ENCODE measurements around the gene PRPF4. TPM values are rescaled to one million over a fixed set of nuclear protein-coding genes. Genes with fewer than 3 reads are reported as not detected.

The PRPF4 gene
- total and polyA plus RNA-seq, 9 of the 15 experiments (the other 6 are each of a cell fraction or from before 2014, with no cell fraction given): 25.8 to 66.0 (median 39.8) TPM

DNA sequence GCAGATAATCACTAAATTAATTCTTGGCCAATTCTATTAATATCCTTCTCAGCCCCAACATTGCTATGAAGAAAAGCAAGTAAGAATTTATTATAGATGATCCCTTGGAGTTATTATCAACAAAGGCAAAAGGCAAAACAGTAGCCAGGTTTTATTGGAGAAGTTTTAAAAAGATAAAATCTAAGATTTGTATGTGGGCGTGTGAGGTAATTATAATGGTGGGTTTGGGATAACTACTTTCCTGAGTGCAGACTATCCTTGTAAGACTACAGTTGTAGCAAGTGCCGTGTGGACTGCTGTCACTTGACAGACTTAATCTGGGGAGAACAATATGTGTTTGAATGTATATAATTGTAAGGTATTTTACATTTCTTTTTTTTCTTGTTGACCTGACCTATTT, 30.9 kb upstream of the PRPF4 start:
- 65% methylated on average over 2 of the region's 2 CpGs for WGBS (ENCODE audit: insufficient coverage, low coverage, missing lambda C conversion rate)
- no TSS peak for BruUV-seq (replicated peaks)
- ChIA-PET POLR2A (no interaction called here), CTCF (ENCODE audit: low intra/inter-chr PET ratio) (no interaction called here)
- no peak overlapping the region for H3K9ac ChIP-seq (ENCODE audit: insufficient read depth in 1 of 2, low read depth in 2 of 2, low read length in 2 of 2)
- ATAC-seq (no peak), FAIRE-seq (no peak), DNase-seq (ENCODE audit: extremely low read depth in 1 of 4, low spot score in 3 of 4) (no peak)
- in situ Hi-C loops (cut with MboI) (no loop called here), intact Hi-C loops (cut with micrococcal nuclease) (no loop called here)
- H4K20me1 ChIP-seq (replicated peaks; ENCODE audit: control insufficient read depth, insufficient read depth, low read length): no peaks in the 10 kb centered on the region
- peaks cover 10% of the 10 kb centered on the region; the same call in 2 of the 3 replicates for H3K79me2 ChIP-seq (ENCODE audit: control insufficient read depth, insufficient read depth, low read length)
- H3K4me2 ChIP-seq (ENCODE audit: insufficient read depth, low read length): no peak overlapping the region
- H3K9me3 ChIP-seq (replicated peaks; ENCODE audit: control insufficient read depth, insufficient read depth, low read depth, low read length): no peaks in the 10 kb centered on the region
- no peak overlapping the region for H2AFZ ChIP-seq (ENCODE audit: low read depth, low read length)
- H3K27ac ChIP-seq (ENCODE audit: extremely low read depth, low read depth, low read length): no peak overlapping the region
- H3K4me1 ChIP-seq (replicated peaks in 1 of 2; ENCODE audit: control insufficient read depth in 2 of 2, insufficient read depth in 2 of 2, low read length in 2 of 2): peaks cover 3 to 7% of the 10 kb centered on the region in 2 experiments; a peak in 3 of 5 replicates
- H3K36me3 ChIP-seq (ENCODE audit: control insufficient read depth, insufficient read depth, low read length): no peaks in the 10 kb centered on the region; the same call in 2 of the 3 replicates
- no peaks in the 10 kb centered on the region for H3K27me3 ChIP-seq (ENCODE audit: control insufficient read depth in 2 of 2, insufficient read depth in 2 of 2, low read length in 2 of 2)
- H3K9me1 ChIP-seq (ENCODE audit: control insufficient read depth, insufficient read depth, low read length): no peaks in the 10 kb centered on the region
- H3K4me3 ChIP-seq: no peak overlapping the region
- no peak for TF ChIP-seq NFIX (CRISPR knock-in tag; IDR thresholded peaks at IDR 0.05; ENCODE audit: low read depth)
- TF ChIP-seq, protein P1, sequence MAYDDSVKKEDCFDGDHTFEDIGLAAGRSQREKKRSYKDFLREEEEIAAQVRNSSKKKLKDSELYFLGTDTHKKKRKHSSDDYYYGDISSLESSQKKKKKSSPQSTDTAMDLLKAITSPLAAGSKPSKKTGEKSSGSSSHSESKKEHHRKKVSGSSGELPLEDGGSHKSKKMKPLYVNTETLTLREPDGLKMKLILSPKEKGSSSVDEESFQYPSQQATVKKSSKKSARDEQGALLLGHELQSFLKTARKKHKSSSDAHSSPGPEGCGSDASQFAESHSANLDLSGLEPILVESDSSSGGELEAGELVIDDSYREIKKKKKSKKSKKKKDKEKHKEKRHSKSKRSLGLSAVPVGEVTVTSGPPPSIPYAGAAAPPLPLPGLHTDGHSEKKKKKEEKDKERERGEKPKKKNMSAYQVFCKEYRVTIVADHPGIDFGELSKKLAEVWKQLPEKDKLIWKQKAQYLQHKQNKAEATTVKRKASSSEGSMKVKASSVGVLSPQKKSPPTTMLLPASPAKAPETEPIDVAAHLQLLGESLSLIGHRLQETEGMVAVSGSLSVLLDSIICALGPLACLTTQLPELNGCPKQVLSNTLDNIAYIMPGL (CRISPR knock-in tag; IDR thresholded peaks at IDR 0.05): no peak
- no peak for TF ChIP-seq ZBTB7A (IDR thresholded peaks at IDR 0.05; ENCODE audit: borderline replicate concordance, control insufficient read depth, low read depth, low read length)
- no peak for TF ChIP-seq KLF1 (tag; IDR thresholded peaks at IDR 0.05)
- TF ChIP-seq POLR2AphosphoS2 (IDR thresholded peaks at IDR 0.05; ENCODE audit: low read length): no peak
- TF ChIP-seq, protein P2, sequence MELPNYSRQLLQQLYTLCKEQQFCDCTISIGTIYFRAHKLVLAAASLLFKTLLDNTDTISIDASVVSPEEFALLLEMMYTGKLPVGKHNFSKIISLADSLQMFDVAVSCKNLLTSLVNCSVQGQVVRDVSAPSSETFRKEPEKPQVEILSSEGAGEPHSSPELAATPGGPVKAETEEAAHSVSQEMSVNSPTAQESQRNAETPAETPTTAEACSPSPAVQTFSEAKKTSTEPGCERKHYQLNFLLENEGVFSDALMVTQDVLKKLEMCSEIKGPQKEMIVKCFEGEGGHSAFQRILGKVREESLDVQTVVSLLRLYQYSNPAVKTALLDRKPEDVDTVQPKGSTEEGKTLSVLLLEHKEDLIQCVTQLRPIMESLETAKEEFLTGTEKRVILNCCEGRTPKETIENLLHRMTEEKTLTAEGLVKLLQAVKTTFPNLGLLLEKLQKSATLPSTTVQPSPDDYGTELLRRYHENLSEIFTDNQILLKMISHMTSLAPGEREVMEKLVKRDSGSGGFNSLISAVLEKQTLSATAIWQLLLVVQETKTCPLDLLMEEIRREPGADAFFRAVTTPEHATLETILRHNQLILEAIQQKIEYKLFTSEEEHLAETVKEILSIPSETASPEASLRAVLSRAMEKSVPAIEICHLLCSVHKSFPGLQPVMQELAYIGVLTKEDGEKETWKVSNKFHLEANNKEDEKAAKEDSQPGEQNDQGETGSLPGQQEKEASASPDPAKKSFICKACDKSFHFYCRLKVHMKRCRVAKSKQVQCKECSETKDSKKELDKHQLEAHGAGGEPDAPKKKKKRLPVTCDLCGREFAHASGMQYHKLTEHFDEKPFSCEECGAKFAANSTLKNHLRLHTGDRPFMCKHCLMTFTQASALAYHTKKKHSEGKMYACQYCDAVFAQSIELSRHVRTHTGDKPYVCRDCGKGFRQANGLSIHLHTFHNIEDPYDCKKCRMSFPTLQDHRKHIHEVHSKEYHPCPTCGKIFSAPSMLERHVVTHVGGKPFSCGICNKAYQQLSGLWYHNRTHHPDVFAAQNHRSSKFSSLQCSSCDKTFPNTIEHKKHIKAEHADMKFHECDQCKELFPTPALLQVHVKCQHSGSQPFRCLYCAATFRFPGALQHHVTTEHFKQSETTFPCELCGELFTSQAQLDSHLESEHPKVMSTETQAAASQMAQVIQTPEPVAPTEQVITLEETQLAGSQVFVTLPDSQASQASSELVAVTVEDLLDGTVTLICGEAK (IDR thresholded peaks at IDR 0.05): no peak
- TF ChIP-seq, protein P2 (CRISPR knock-in tag; IDR thresholded peaks at IDR 0.05): no peak
- no peak for TF ChIP-seq ZNF785 (CRISPR knock-in tag; IDR thresholded peaks at IDR 0.05)
- no peak for TF ChIP-seq VEZF1 (CRISPR knock-in tag; IDR thresholded peaks at IDR 0.05)
- no peak for TF ChIP-seq DNMT1 (IDR thresholded peaks at IDR 0.05)
- TF ChIP-seq RBM34 (IDR thresholded peaks at IDR 0.05; ENCODE audit: borderline replicate concordance, insufficient read depth, low read length): no peak
- TF ChIP-seq ZEB2 (IDR thresholded peaks at IDR 0.05): no peak

All from K562 (cell line).